DMS 273 (cell line): Measurements from ENCODE around the gene DDX1.

Experiments
- DNase-seq: peaks from one replicate; lab custom pipeline; 2025; ENCODE audit not compliant: unreplicated experiment; lab: John Stamatoyannopoulos, UW

Gene DDX1

GRCh38 chr2:15643791-15644585, 52.3 kb downstream of the DDX1 start:
- DNase-seq, result no peak

- DNase-seq, result no peak
Observed at GRCh38 chr2:15645300-15645699, 53.6 kb downstream of the DDX1 start.

- DNase-seq, result no peak
Observed at GRCh38 chr2:15645720-15646385, 54.2 kb downstream of the DDX1 start.

- no peak for DNase-seq
Observed at GRCh38 chr2:15646661-15647060, 55.0 kb downstream of the DDX1 start.

- no peak for DNase-seq
Observed at GRCh38 chr2:15647622-15648590, 56.2 kb downstream of the DDX1 start.

- no peak for DNase-seq
Observed at GRCh38 chr2:15648593-15649525, 57.2 kb downstream of the DDX1 start.

- DNase-seq, result no peak
Observed at GRCh38 chr2:15649561-15650255, 58.0 kb downstream of the DDX1 start.

GRCh38 chr2:15650616-15651366, 59.1 kb downstream of the DDX1 start:
- DNase-seq, result no peak

- DNase-seq, result no peak
Observed at GRCh38 chr2:15651367-15651727, 59.7 kb downstream of the DDX1 start.

- DNase-seq, result no peak
Observed at GRCh38 chr2:15652252-15652651, 60.6 kb downstream of the DDX1 start.

- DNase-seq, result no peak
Observed at GRCh38 chr2:15652801-15653200, 61.1 kb downstream of the DDX1 start.

- DNase-seq, result no peak
Observed at GRCh38 chr2:15653806-15654726, 62.4 kb downstream of the DDX1 start.

GRCh38 chr2:15654727-15655073, 63.0 kb downstream of the DDX1 start:
- DNase-seq, result no peak

- no peak for DNase-seq
Observed at GRCh38 chr2:15655123-15655887, 63.6 kb downstream of the DDX1 start.

GRCh38 chr2:15656090-15656489, 64.4 kb downstream of the DDX1 start:
- no peak for DNase-seq

- DNase-seq, result no peak
Observed at GRCh38 chr2:15657759-15658158, 66.1 kb downstream of the DDX1 start.

- no peak for DNase-seq
Observed at GRCh38 chr2:15658911-15659310, 67.2 kb downstream of the DDX1 start.
